ENCODE data around the gene RIN3.

DNA sequence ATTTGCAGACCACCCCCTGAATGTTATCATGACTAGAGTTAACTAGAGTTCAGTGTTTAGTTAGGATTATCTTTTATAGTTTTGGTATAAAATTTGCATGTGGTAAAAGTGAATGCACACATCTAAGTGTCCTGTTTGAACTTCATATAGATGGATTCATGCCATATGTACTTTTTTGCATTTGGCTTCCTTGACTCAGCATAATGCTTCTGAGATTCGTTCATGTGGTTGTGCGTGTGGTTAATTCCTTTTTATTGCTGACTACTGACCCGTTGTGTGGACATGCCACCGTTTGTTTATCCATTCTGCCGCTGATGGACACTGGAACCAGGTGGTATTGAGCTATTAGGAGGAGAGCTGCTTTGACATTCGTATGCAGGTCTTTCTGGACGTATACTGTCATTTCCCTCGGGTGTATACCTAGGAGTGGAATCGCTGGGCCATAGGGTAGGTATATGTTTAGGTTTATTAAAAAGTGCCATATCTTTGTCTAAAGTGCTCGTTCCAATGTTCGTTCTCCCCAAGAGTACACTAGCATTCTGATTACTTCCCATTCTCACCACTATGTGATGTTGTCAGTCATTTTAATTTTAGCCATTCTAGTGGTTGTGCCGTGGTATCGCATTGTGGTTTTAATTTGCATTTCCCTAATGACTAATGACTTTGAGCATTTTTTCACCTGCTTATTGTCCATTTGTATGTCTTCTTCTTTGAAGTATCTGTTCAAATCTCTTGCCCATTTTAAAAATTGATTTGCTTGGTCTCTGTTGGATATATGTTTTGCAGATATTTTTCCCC is 37.7 kb downstream of the RIN3 start:
- TF ChIP-seq EZH2 (IDR thresholded peaks at IDR 0.05; ENCODE audit: low read length, unreplicated experiment) (no peak), EZH2phosphoT487 (IDR thresholded peaks at IDR 0.05; ENCODE audit: borderline replicate concordance, low read length) (no peak)
- TF ChIP-seq, protein P1, sequence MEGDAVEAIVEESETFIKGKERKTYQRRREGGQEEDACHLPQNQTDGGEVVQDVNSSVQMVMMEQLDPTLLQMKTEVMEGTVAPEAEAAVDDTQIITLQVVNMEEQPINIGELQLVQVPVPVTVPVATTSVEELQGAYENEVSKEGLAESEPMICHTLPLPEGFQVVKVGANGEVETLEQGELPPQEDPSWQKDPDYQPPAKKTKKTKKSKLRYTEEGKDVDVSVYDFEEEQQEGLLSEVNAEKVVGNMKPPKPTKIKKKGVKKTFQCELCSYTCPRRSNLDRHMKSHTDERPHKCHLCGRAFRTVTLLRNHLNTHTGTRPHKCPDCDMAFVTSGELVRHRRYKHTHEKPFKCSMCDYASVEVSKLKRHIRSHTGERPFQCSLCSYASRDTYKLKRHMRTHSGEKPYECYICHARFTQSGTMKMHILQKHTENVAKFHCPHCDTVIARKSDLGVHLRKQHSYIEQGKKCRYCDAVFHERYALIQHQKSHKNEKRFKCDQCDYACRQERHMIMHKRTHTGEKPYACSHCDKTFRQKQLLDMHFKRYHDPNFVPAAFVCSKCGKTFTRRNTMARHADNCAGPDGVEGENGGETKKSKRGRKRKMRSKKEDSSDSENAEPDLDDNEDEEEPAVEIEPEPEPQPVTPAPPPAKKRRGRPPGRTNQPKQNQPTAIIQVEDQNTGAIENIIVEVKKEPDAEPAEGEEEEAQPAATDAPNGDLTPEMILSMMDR (conservative IDR thresholded peaks at IDR 0.05; ENCODE audit: low read depth, low read length): no peak

All from PC-3 (cell line).